Cerebellar cortex (tissue), 1 donor: ENCODE data around the gene TCTN3.
"Not testable (repeated sequence)": the region's sequence is repeated elsewhere in the genome, so short reads cannot be mapped to it uniquely, and the experiment has no call there.

ENCODE experiments used
- DNase-seq: peaks from one replicate; pipeline ENCODE4 v3.0.0-alpha.2; 2015; ENCODE audit warnings: low spot score

TCTN3 gene

DNA sequence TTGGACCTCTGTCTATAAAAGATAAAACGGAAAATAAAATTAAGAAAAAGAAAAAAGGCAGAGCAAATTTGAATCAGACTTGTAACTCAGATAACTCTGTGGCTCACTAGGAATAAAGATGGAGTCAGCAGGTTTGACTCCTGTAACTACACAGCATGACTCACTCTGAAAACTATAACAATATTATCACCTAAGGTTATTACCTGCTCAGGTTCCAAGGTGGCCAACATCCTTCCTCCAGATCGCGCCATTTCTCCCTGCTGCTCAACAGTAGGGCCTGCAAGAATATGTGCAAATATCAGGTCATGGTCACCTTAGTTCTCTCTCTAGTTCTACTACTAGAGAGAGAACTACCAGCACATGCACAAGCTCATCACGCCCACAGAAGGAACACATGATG lies 67.2 kb downstream of the TCTN3 start:
- DNase-seq, result no peak

DNA sequence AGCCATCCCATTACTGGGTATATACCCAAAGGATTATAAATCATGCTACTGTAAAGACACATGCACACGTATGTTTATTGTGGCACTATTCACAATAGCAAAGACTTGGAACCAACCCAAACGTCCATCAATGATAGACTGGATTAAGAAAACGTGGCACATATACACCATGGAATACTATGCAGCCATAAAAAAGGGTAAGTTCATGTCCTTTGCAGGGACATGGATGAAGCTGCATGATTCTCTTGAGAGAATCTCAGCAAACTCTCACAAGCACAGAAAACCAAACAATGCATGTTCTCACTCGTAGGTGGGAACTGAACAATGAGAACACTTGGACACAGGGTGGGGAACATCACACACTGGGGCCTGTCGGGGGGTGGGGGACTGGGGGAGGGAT lies 73.3 kb downstream of the TCTN3 start:
- DNase-seq, result not testable (repeated sequence)

DNA sequence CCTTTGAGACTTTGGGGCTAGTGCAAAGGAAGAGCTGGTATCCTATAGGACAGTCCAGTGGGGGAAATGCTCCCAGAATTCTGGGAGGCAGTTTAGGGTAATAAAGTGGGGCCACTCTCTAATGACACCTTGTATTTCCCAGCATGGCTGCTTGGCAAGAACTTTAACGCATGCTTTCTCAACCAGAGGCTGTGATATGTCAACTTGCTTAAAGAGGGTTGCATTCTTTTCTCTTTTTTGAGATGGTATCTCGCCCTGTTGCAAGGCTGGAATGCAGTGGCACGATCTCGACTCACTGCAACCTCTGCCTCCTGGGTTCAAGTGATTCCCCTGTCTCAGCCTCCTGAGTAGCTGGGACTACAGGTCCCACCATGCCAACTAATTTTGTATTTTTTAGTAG lies 75.6 kb downstream of the TCTN3 start:
- no peak for DNase-seq

DNA sequence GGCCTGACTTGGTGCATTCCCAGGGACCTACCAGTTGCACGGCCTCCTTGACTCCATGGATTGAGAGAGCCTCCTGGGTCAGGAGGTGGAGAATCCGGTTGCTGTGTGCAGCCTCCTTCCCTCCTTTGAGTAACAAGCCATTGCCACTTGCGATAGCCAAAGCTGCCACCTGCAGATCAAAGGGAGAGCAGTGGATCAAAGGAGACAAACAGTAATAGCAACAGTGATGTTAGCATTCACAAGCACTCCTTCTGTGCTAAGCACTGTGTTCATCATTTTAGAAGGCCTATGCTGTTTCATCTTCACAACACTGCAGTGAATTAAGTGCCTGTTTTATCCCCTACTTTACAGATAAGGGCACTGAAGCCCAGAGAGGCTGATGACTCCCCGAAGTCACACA lies 77.3 kb downstream of the TCTN3 start:
- no peak for DNase-seq
